HepG2 (cell line): ENCODE data around the gene EVA1C. TPM values are rescaled to one million over a fixed set of nuclear protein-coding genes. Genes with fewer than 3 reads are reported as not detected.

Experiments used
- ATAC-seq: fragments of 200-7000 bp; cut with Tn5 transposase; 3 replicates; pipeline ENCODE4 v1.9.1; 2020; ENCODE audit warnings: mild to moderate bottlenecking, moderate library complexity
- BruUV-seq: library from RNA; stranded (reverse); fragments of 400-500 nt; replicated peaks from 2 replicates; lab custom pipeline; 2021; lab: Mats Ljungman, UMichigan
- CTCF ChIA-PET: fragments of 300-600 bp; formaldehyde crosslinking; extraction: SDS; loops from one replicate; lab custom pipeline; 2021; ENCODE audit warnings: low total read pairs, inconsistent platforms, low intra/inter-chr PET ratio; lab: Yijun Ruan, JAX
- POLR2A ChIA-PET: fragments of 350-600 bp; sonication (Branson Sonifier 250); formaldehyde crosslinking; loops from one replicate; lab custom pipeline; 2020; ENCODE audit warnings: antibody characterized with exemption, inconsistent platforms; lab: Yijun Ruan, JAX
- DNase-seq: peaks from one replicate; pipeline ENCODE4 v3.0.0-alpha.2; 2015; ENCODE audit warnings: low spot score
- FAIRE-seq: peaks from 3 replicates; lab custom pipeline; 2011; peaks lifted over from hg19 to GRCh38; lab: Jason Lieb, UNC
- H2AFZ ChIP-seq: one replicate; pipeline ENCODE4 v1.6.1; 2011; ENCODE audit warnings: low read length, inconsistent platforms
- H3K27ac ChIP-seq: fragments of 300-600 bp; 3 replicates; pipeline ENCODE4 v1.8.0; 2011; ENCODE audit warnings: mixed run types, mild to moderate bottlenecking, mixed read lengths, low read length, inconsistent platforms; ENCODE audit not compliant: insufficient read depth; ENCODE audit errors: extremely low read length
- H3K27me3 ChIP-seq, 2 experiments: fragments of 200-600 bp in 1 of 2; 2 replicates in 1 of 2; 3 replicates in 1 of 2; pipeline versions ENCODE4 v1.6.0 to v1.8.0; 2011; ENCODE audit warnings: low read length in 2 of 2, mild to moderate bottlenecking in 2 of 2, moderate library complexity in 2 of 2, inconsistent platforms in 1 of 2; ENCODE audit not compliant: insufficient read depth in 2 of 2, control insufficient read depth in 1 of 2
- H3K36me3 ChIP-seq, 2 experiments: fragments of 200-600 bp in 1 of 2; replicated peaks in 1 of 2; 2 replicates in 1 of 2; 3 replicates in 1 of 2; pipeline versions ENCODE4 v1.5.1 to v1.8.0; 2011; ENCODE audit warnings: low read length in 2 of 2, inconsistent platforms in 1 of 2; ENCODE audit not compliant: insufficient read depth in 2 of 2, control insufficient read depth in 1 of 2
- H3K4me1 ChIP-seq: 2 replicates; pipeline ENCODE4 v1.5.1; 2012; ENCODE audit warnings: low read length, inconsistent platforms; ENCODE audit not compliant: insufficient read depth
- H3K4me2 ChIP-seq: 2 replicates; pipeline ENCODE4 v1.6.0; 2011; ENCODE audit warnings: low read depth, low read length, inconsistent platforms
- H3K4me3 ChIP-seq, 3 experiments: fragments of 200-600 bp in 1 of 3; sonication (generic), shearing (Covaris generic) in 1 of 3; replicated peaks in 1 of 3; 2 replicates each; pipeline ENCODE4 v1.5.1; 2011 to 2016; ENCODE audit warnings: low read length in 3 of 3, inconsistent platforms in 2 of 3, low read depth in 2 of 3, mild to moderate bottlenecking in 2 of 3, control low read depth in 1 of 3, mixed read lengths in 1 of 3; ENCODE audit not compliant: insufficient read depth in 1 of 3
- H3K79me2 ChIP-seq: one replicate; pipeline ENCODE4 v1.6.1; 2011; ENCODE audit warnings: low read length, inconsistent platforms; ENCODE audit not compliant: insufficient read depth
- H3K9ac ChIP-seq: 2 replicates; pipeline ENCODE4 v1.6.0; 2011; ENCODE audit warnings: mild to moderate bottlenecking, low read depth, low read length, inconsistent platforms; ENCODE audit not compliant: insufficient read depth
- H3K9me3 ChIP-seq: 2 replicates; pipeline ENCODE4 v1.5.1; 2012; ENCODE audit warnings: mild to moderate bottlenecking, low read length
- H4K20me1 ChIP-seq: 2 replicates; pipeline ENCODE4 v1.6.0; 2011; ENCODE audit warnings: inconsistent platforms, mild to moderate bottlenecking, low read length, moderate library complexity; ENCODE audit not compliant: insufficient read depth
- ATF7 ChIP-seq, 2 experiments: fragments of 450-650 bp in 1 of 2; sonication (generic) in 1 of 2; formaldehyde crosslinking in 1 of 2; IDR thresholded peaks; 2 replicates each; pipeline versions ENCODE4 v1.4.0 to v1.6.1; 2016 to 2020; ENCODE audit warnings: antibody characterized with exemption in 1 of 2, mild to moderate bottlenecking in 1 of 2, missing genetic modification reagents in 1 of 2
- CREB1 ChIP-seq, 2 experiments: fragments of 450-650 bp in 1 of 2; IDR thresholded peaks; 2 replicates each; pipeline ENCODE4 v1.6.1; 2016 to 2017; ENCODE audit warnings: control low read depth in 1 of 2, mild to moderate bottlenecking in 1 of 2, missing compliant biosample characterization in 1 of 2, missing genetic modification characterization in 1 of 2
- GATAD2A ChIP-seq: IDR thresholded peaks from 2 replicates; pipeline ENCODE4 v1.6.1; 2016
- ZNF160 ChIP-seq: sonication (generic); formaldehyde crosslinking; IDR thresholded peaks from 2 replicates; pipeline ENCODE4 v1.8.0; 2022; ENCODE audit warnings: mild to moderate bottlenecking, inconsistent platforms, missing genetic modification reagents
- ZNF333 ChIP-seq: sonication (generic); formaldehyde crosslinking; IDR thresholded peaks from 2 replicates; pipeline ENCODE4 v1.4.0; 2020; ENCODE audit warnings: mild to moderate bottlenecking, missing genetic modification reagents, borderline replicate concordance
- WGBS: methylation state at CpG from one replicate; pipeline ENCODE4 v1.1.6; 2017; ENCODE audit warnings: low lambda C conversion rate; 5-methylcytosine and 5-hydroxymethylcytosine counted together
- in situ Hi-C: cut with HindIII; loops from 2 replicates; pipeline ENCODE4 v1.10.0; 2017; ENCODE audit warnings: low pct_unique_long_range_greater_than_20kb; ENCODE audit not compliant: extremely low pct_ligation_motif_present
- intact Hi-C: fragments of 100-400 bp; cut with micrococcal nuclease; formaldehyde crosslinking; loops from one replicate; pipeline ENCODE4 v1.10.0; 2022; ENCODE audit not compliant: unreplicated experiment
- polyA plus RNA-seq, 8 experiments: library from polyadenylated mRNA; depleted of rRNA in 3 of 8; stranded (reverse) in 7 of 8; unstranded in 1 of 8; fragments of >200 nt; fragmentation: Illumina TruSeq in 4 of 8; extraction: Trizol in 4 of 8; gene quantifications; 2 replicates each; pipeline versions ENCODE4 v1.2.1 to v1.2.3, GENCODE V29; 2011 to 2016; ENCODE audit warnings: low read depth in 4 of 8, missing spikeins in 1 of 8, mixed read lengths in 1 of 8; ENCODE audit not compliant: insufficient read depth in 1 of 8
- total RNA-seq, 5 experiments: library from RNA; depleted of rRNA; stranded (reverse); fragments of >200 nt; fragmentation: Illumina TruSeq; extraction: Trizol; gene quantifications; 2 replicates each; pipeline ENCODE4 v1.2.3, GENCODE V29; 2016; ENCODE audit warnings: low read depth in 1 of 5
- TF ChIP-seq, protein P1 (sequence below): sonication (generic); formaldehyde crosslinking; conservative IDR thresholded peaks from 2 replicates; pipeline ENCODE4 v1.4.0; 2020; ENCODE audit warnings: missing genetic modification reagents
- TF ChIP-seq, protein P2 (sequence below): sonication (generic); formaldehyde crosslinking; IDR thresholded peaks from 2 replicates; pipeline ENCODE4 v1.5.0; 2020; ENCODE audit warnings: mild to moderate bottlenecking, missing genetic modification reagents, moderate library complexity
- TF ChIP-seq, protein P3 (sequence below): sonication (generic); formaldehyde crosslinking; IDR thresholded peaks from 2 replicates; pipeline ENCODE4 v1.4.0; 2020; ENCODE audit warnings: missing genetic modification reagents

EVA1C gene
- total and polyA plus RNA-seq, 2 of the 13 experiments (the other 11 are each of a cell fraction or from before 2014, with no cell fraction given) = 0.29 to 0.34 TPM

DNA sequence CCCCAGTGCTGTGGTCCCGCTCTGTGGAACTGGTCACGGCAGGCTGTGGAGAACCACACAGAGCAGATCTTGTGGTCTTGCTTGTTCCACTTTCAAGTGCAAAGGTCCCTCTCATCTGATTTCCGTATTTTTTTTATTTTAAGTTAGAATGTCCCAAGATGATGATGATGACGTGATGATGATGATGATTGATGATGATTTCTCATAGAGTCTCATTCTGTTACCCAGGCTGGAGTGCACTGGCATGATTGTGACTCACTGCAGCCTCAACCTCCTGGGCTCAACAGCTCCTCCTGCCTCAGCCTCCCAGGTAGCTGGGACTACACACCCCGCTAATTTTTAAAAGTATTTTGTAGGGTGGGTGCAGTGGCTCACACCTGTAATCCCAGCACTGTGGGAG, 12.2 kb downstream of the EVA1C start:
- ChIA-PET CTCF (no interaction called here), POLR2A (no interaction called here)
- H3K27ac ChIP-seq = no peak overlapping the region
- no peak for FAIRE-seq
- WGBS = 71% methylated on average over 5 of the region's 5 CpGs
- H3K79me2 ChIP-seq = no peaks in the 10 kb centered on the region
- H4K20me1 ChIP-seq = no peaks in the 10 kb centered on the region
- H3K36me3 ChIP-seq = no peaks in the 10 kb centered on the region
- TF ChIP-seq CREB1 (IDR thresholded peaks at IDR 0.05) (peak; percentile 89), CREB1 (CRISPR knock-in tag; IDR thresholded peaks at IDR 0.05) (no peak), ATF7 (IDR thresholded peaks at IDR 0.05) (peak; percentile 41; the same call in 1 of the 2 replicates), ATF7 (CRISPR knock-in tag; IDR thresholded peaks at IDR 0.05) (no peak)
- TF ChIP-seq, protein P1, sequence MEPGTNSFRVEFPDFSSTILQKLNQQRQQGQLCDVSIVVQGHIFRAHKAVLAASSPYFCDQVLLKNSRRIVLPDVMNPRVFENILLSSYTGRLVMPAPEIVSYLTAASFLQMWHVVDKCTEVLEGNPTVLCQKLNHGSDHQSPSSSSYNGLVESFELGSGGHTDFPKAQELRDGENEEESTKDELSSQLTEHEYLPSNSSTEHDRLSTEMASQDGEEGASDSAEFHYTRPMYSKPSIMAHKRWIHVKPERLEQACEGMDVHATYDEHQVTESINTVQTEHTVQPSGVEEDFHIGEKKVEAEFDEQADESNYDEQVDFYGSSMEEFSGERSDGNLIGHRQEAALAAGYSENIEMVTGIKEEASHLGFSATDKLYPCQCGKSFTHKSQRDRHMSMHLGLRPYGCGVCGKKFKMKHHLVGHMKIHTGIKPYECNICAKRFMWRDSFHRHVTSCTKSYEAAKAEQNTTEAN (CRISPR knock-in tag) = no peak
- BruUV-seq = no TSS peak
- no peaks in the 10 kb centered on the region; a peak in 1 of 5 replicates for H3K27me3 ChIP-seq
- no peak overlapping the region for H3K9ac ChIP-seq
- no peak overlapping the region for H3K4me3 ChIP-seq
- DNase-seq = no peak
- no peak overlapping the region for H2AFZ ChIP-seq
- intact Hi-C loops = no loop called here
- in situ Hi-C loops = no loop called here
- no peak overlapping the region for H3K4me2 ChIP-seq
- peaks cover 21% of the 10 kb centered on the region for H3K4me1 ChIP-seq
- H3K9me3 ChIP-seq = no peaks in the 10 kb centered on the region
- no peak for ATAC-seq

DNA sequence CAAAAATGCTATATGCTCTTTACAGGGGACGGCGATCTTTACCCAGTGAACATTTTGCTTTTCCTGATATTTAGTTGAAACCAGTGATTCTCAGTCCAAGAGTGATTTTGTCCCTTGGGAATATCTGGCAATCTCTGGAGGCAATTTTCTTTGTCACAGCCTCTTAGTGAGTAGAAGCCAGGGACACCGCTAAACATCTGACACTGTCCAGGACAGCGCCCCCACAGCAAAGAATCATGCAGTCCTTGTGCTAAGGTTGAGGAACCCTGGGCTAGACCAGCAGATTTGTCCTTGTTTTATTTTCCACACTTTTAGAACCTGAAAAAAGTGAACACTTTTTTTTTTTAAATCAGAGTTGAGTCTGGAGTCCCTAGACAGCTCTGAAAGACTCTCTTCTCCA, 13.1 kb downstream of the EVA1C start:
- Histone ChIP-seq H2AFZ (no peak overlapping the region), H3K27me3 (no peaks in the 10 kb centered on the region; a peak in 1 of 5 replicates), H3K4me3 (no peak overlapping the region), H3K9ac (no peak overlapping the region), H3K79me2 (no peaks in the 10 kb centered on the region), H4K20me1 (no peaks in the 10 kb centered on the region), H3K36me3 (no peaks in the 10 kb centered on the region), H3K9me3 (no peaks in the 10 kb centered on the region), H3K27ac (no peak overlapping the region), H3K4me2 (no peak overlapping the region), H3K4me1 (peaks cover 21% of the 10 kb centered on the region)
- no TSS peak for BruUV-seq
- intact Hi-C loops (no loop called here), in situ Hi-C loops (no loop called here)
- ChIA-PET POLR2A (no interaction called here), CTCF (no interaction called here)
- ATAC-seq (peak; percentile 78), DNase-seq (no peak), FAIRE-seq (no peak)
- 67% methylated on average over 4 of the region's 4 CpGs for WGBS
- TF ChIP-seq, protein P2, sequence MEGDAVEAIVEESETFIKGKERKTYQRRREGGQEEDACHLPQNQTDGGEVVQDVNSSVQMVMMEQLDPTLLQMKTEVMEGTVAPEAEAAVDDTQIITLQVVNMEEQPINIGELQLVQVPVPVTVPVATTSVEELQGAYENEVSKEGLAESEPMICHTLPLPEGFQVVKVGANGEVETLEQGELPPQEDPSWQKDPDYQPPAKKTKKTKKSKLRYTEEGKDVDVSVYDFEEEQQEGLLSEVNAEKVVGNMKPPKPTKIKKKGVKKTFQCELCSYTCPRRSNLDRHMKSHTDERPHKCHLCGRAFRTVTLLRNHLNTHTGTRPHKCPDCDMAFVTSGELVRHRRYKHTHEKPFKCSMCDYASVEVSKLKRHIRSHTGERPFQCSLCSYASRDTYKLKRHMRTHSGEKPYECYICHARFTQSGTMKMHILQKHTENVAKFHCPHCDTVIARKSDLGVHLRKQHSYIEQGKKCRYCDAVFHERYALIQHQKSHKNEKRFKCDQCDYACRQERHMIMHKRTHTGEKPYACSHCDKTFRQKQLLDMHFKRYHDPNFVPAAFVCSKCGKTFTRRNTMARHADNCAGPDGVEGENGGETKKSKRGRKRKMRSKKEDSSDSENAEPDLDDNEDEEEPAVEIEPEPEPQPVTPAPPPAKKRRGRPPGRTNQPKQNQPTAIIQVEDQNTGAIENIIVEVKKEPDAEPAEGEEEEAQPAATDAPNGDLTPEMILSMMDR (CRISPR knock-in tag) = peak; percentile 23; the same call in 1 of the 2 replicates
- TF ChIP-seq ZNF333 (CRISPR knock-in tag) = no peak
- no peak for TF ChIP-seq GATAD2A (CRISPR knock-in tag)
- TF ChIP-seq, protein P3, sequence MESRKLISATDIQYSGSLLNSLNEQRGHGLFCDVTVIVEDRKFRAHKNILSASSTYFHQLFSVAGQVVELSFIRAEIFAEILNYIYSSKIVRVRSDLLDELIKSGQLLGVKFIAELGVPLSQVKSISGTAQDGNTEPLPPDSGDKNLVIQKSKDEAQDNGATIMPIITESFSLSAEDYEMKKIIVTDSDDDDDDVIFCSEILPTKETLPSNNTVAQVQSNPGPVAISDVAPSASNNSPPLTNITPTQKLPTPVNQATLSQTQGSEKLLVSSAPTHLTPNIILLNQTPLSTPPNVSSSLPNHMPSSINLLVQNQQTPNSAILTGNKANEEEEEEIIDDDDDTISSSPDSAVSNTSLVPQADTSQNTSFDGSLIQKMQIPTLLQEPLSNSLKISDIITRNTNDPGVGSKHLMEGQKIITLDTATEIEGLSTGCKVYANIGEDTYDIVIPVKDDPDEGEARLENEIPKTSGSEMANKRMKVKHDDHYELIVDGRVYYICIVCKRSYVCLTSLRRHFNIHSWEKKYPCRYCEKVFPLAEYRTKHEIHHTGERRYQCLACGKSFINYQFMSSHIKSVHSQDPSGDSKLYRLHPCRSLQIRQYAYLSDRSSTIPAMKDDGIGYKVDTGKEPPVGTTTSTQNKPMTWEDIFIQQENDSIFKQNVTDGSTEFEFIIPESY = peak; percentile 54; the same call in 1 of the 2 replicates
- TF ChIP-seq ZNF160 (CRISPR knock-in tag) = no peak
